Lower leg skin (tissue), 4 donors: ENCODE measurements around the gene CPXM2. TPM values are rescaled to one million over a fixed set of nuclear protein-coding genes. Genes with fewer than 3 reads are reported as not detected.

ENCODE experiments used
- DNase-seq, 2 donors: peaks; one replicate each; pipeline ENCODE4 v3.0.0-alpha.2; 2019; ENCODE audit warnings: low spot score in 2 of 2
- H3K4me3 ChIP-seq: fragments of 200-600 bp; sonication (generic); 2 replicates; pipeline ENCODE4 v1.5.1; 2017; ENCODE audit warnings: mild to moderate bottlenecking, low read depth; ENCODE audit not compliant: poor library complexity, severe bottlenecking
- POLR2A ChIP-seq, 2 donors: fragments of 450-650 bp; IDR thresholded peaks; one replicate each; pipeline ENCODE4 v1.6.1; 2016 to 2017; ENCODE audit warnings: antibody characterized with exemption in 2 of 2, mild to moderate bottlenecking in 1 of 2, moderate library complexity in 1 of 2
- WGBS, 2 donors: methylation state at CpG; one replicate each; pipeline ENCODE4 v1.1.5; 2018; 5-methylcytosine and 5-hydroxymethylcytosine counted together
- intact Hi-C: fragments of 100-400 bp; cut with DNase I; formaldehyde crosslinking; loops from one replicate; pipeline ENCODE4 v1.15.0; 2023; ENCODE audit warnings: low total_unique reads
- total RNA-seq, 4 donors: library from RNA; depleted of rRNA; stranded (reverse); fragments of >200 nt; gene quantifications; one replicate each; pipeline ENCODE4 v1.1.0, GENCODE V29; 2016
- TF ChIP-seq, protein P1 (sequence below), 3 donors: fragments of 450-650 bp; IDR thresholded peaks; one replicate each; pipeline ENCODE4 v1.5.1; 2016; ENCODE audit warnings: antibody characterized with exemption in 3 of 3, mild to moderate bottlenecking in 3 of 3, moderate library complexity in 2 of 3

CPXM2 gene
- total RNA-seq, 4 donors from 2014 or later: 1.6 to 7.0 (median 4.9) TPM

DNA sequence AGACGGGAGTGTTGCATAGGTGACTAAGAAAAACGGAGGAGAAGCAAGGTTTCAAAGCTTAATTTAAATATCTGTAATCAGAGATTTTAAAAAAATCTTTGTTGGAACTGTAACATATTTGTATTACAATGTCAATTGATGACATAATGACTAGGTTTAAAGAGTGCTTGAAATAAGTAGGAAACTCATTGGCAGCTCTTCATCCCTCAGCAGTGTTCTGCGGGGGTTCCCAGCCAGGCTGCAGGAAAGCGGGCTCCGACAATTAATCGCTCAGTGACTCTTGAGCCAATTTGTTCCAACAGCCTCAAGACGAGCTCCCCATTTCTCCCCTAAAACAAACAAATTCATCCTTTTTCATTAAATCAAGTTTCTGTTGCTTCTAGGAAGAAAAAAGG lies 22.6 kb downstream of the CPXM2 start:
- intact Hi-C loops: no loop called here
- WGBS, 2 donors: 66 to 76% methylated on average over 7 of the region's 7 CpGs
- DNase-seq: no peak
- no peak overlapping the region for H3K4me3 ChIP-seq
- no peak for TF ChIP-seq POLR2A (IDR thresholded peaks at IDR 0.05)
- TF ChIP-seq, protein P1, sequence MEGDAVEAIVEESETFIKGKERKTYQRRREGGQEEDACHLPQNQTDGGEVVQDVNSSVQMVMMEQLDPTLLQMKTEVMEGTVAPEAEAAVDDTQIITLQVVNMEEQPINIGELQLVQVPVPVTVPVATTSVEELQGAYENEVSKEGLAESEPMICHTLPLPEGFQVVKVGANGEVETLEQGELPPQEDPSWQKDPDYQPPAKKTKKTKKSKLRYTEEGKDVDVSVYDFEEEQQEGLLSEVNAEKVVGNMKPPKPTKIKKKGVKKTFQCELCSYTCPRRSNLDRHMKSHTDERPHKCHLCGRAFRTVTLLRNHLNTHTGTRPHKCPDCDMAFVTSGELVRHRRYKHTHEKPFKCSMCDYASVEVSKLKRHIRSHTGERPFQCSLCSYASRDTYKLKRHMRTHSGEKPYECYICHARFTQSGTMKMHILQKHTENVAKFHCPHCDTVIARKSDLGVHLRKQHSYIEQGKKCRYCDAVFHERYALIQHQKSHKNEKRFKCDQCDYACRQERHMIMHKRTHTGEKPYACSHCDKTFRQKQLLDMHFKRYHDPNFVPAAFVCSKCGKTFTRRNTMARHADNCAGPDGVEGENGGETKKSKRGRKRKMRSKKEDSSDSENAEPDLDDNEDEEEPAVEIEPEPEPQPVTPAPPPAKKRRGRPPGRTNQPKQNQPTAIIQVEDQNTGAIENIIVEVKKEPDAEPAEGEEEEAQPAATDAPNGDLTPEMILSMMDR (IDR thresholded peaks at IDR 0.05): no peak

DNA sequence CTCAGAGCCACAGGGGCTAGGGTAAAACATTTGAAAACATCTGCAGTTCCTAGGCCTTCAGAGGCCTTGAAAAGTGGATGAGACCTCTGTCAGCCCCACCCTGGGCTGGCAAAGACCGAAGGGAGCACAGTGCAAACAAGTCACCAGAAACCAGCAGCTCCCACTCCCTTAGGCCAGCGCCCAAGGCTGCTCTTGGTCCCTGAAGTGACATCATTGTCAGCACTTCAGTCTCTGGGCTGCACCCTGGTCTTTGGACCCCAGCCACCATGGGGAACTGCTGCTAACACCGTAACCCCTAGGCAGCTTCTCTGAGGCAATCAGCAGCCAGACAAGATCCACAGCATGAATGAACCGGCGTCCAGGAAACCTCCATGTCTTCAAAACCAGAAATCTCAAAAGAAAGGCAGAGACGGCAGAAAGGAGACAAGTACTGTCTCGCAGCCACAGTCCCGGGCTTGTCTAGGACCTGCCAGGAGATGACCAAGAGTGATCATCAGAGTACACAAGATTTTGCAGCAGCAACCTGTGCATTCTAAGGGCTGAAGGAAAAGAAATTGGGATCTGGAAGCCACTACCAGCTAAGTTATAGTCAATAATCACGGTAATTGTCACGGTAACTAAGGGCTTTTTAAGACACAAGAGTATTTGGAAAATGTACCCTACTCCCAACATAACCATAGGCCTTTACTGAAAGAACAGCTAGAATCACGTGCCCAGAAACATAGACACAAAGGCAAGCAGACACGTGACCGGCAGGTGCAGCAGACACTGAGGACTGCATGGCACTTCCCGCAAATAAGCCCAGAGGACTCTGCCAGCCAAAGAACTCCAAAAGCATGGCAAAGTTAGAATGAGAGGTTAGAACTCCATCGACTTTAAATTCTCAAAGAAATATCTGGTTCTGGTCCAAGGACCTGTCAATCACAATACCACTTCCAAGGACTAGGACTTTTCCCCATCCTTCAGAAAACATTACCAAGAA lies 23.3 kb downstream of the CPXM2 start:
- 54 to 57% methylated on average over 15 of the region's 15 CpGs for WGBS, 2 donors
- TF ChIP-seq, protein P1 (IDR thresholded peaks at IDR 0.05): no peak
- TF ChIP-seq POLR2A (IDR thresholded peaks at IDR 0.05): no peak
- peak in 1 of 2 donors; percentile 78 for DNase-seq
- H3K4me3 ChIP-seq: no peak overlapping the region
- intact Hi-C loops: no loop called here

DNA sequence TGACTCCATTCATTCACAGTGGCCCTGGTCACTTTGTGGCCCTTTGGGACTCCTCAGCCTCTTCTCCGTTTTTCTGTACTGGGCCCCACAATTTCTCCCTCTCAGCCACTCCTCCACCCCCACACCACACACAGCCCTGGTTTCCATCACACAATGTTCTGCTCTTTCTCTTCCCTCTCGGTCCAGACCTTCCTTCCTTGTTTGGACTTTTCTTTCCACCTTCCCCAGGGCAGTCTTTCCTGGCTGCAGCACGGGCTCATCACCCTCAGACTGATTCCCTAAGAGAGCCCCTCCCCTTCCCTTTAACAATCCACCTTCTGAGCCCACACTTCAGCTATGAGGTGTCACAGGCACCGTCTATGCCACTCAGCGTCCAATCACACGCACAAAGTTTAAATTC lies 25.7 kb downstream of the CPXM2 start:
- no peak overlapping the region for H3K4me3 ChIP-seq
- no peak for TF ChIP-seq POLR2A (IDR thresholded peaks at IDR 0.05)
- TF ChIP-seq, protein P1 (IDR thresholded peaks at IDR 0.05): no peak
- 77 to 93% methylated on average over 6 of the region's 6 CpGs for WGBS, 2 donors
- intact Hi-C loops: no loop called here
- DNase-seq: no peak

DNA sequence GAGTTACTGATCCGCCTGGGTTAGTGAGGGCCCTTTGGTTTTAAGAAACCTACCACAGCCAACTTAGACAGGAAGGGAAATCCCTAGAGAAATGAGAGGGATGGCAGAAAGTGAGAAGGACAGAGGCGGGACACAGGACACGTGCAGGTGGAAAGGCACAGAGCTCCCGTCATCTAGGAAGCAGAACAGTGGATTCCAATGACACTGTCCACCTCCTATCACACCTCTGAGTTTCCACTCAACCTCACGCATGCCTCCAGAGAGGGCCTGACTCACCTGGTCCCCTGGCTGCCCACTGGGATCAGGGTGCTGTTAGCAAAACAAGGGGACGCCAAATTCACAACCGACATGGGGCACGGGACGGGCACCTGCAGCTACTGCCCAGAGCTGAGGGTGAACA lies 26.3 kb downstream of the CPXM2 start:
- DNase-seq: peak in 1 of 2 donors; percentile 68
- WGBS, 2 donors: 89 to 91% methylated on average over 9 of the region's 9 CpGs
- no peak for TF ChIP-seq POLR2A (IDR thresholded peaks at IDR 0.05)
- TF ChIP-seq, protein P1 (IDR thresholded peaks at IDR 0.05): no peak
- intact Hi-C loops: no loop called here
- no peak overlapping the region for H3K4me3 ChIP-seq

DNA sequence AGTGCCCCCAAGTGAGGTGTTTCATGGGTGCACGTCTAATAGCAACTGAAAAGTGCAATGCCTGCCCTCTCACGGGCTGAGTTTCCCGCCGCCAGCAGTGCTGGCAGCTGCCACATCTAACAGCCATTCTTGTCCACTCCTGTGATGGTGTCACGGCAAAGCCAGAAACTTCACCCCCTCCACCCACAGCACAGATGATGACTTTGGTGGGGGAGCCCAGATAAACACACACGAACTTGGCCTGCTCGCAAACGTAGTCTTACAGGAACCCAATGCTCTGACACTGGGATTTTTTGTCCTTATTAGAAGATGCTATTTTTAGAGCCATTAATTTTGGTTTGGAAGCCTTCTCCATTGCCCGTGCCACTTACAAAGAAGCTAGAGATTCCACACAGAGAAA lies 26.7 kb downstream of the CPXM2 start:
- DNase-seq: peak in 1 of 2 donors; percentile 70
- intact Hi-C loops: no loop called here

More for the DNA sequence above, 26.7 kb downstream of the CPXM2 start:
- H3K4me3 ChIP-seq: no peak overlapping the region
- TF ChIP-seq, protein P1 (IDR thresholded peaks at IDR 0.05): no peak
- TF ChIP-seq POLR2A (IDR thresholded peaks at IDR 0.05): no peak
- 84 to 85% methylated on average over 9 of the region's 9 CpGs for WGBS, 2 donors
